Measurements from ENCODE around the gene EBI3. TPM values are rescaled to one million over a fixed set of nuclear protein-coding genes. Genes with fewer than 3 reads are reported as not detected.

Gene EBI3
- total RNA-seq, 1 experiment from 2014 or later = 1.5 TPM

GRCh38 chr19:4194353-4194752 is 35.0 kb upstream of the EBI3 start:
- Histone ChIP-seq H3K36me3 (ENCODE audit: insufficient read depth, low read length, poor library complexity, severe bottlenecking) (no peaks in the 10 kb centered on the region), H3K27me3 (replicated peaks; ENCODE audit: insufficient read depth, low read depth, low read length, poor library complexity) (peaks cover 6% of the 10 kb centered on the region), H3K4me3 (ENCODE audit: low read depth, low read length, poor library complexity, severe bottlenecking) (no peak overlapping the region), H3K9me3 (ENCODE audit: low read depth, low read length, poor library complexity, severe bottlenecking) (no peaks in the 10 kb centered on the region), H3K4me1 (ENCODE audit: insufficient read depth, low read length, poor library complexity, severe bottlenecking) (no peaks in the 10 kb centered on the region), H3K27ac (ENCODE audit: low read depth, low read length, poor library complexity, severe bottlenecking) (peak overlapping the region; percentile 59)
- intact Hi-C loops (cut with micrococcal nuclease; ENCODE audit: unreplicated experiment) = no loop called here
- TSS peak; percentile 10 for BruUV-seq (replicated peaks)
- ChIA-PET POLR2A (ENCODE audit: low non-redundant PET) (no interaction called here), CTCF (no interaction called here)
- TF ChIP-seq, protein P1, sequence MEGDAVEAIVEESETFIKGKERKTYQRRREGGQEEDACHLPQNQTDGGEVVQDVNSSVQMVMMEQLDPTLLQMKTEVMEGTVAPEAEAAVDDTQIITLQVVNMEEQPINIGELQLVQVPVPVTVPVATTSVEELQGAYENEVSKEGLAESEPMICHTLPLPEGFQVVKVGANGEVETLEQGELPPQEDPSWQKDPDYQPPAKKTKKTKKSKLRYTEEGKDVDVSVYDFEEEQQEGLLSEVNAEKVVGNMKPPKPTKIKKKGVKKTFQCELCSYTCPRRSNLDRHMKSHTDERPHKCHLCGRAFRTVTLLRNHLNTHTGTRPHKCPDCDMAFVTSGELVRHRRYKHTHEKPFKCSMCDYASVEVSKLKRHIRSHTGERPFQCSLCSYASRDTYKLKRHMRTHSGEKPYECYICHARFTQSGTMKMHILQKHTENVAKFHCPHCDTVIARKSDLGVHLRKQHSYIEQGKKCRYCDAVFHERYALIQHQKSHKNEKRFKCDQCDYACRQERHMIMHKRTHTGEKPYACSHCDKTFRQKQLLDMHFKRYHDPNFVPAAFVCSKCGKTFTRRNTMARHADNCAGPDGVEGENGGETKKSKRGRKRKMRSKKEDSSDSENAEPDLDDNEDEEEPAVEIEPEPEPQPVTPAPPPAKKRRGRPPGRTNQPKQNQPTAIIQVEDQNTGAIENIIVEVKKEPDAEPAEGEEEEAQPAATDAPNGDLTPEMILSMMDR (conservative IDR thresholded peaks at IDR 0.05; ENCODE audit: low read depth, low read length) = no peak
- TF ChIP-seq EZH2 (IDR thresholded peaks at IDR 0.05; ENCODE audit: borderline replicate concordance, low read depth, low read length, poor library complexity, severe bottlenecking) = no peak
- no peak for DNase-seq (ENCODE audit: low spot score)

GRCh38 chr19:4196009-4196408 is 33.3 kb upstream of the EBI3 start:
- no peak for DNase-seq (ENCODE audit: low spot score)
- H3K4me3 ChIP-seq (ENCODE audit: low read depth, low read length, poor library complexity, severe bottlenecking) = no peak overlapping the region
- peaks cover 6% of the 10 kb centered on the region for H3K27me3 ChIP-seq (replicated peaks; ENCODE audit: insufficient read depth, low read depth, low read length, poor library complexity)
- POLR2A ChIA-PET (ENCODE audit: low non-redundant PET) = no interaction called here
- H3K4me1 ChIP-seq (ENCODE audit: insufficient read depth, low read length, poor library complexity, severe bottlenecking) = no peaks in the 10 kb centered on the region
- H3K27ac ChIP-seq (ENCODE audit: low read depth, low read length, poor library complexity, severe bottlenecking) = no peak overlapping the region
- no peaks in the 10 kb centered on the region for H3K36me3 ChIP-seq (ENCODE audit: insufficient read depth, low read length, poor library complexity, severe bottlenecking)
- TF ChIP-seq, protein P1 (conservative IDR thresholded peaks at IDR 0.05; ENCODE audit: low read depth, low read length) = no peak
- no peak for TF ChIP-seq EZH2 (IDR thresholded peaks at IDR 0.05; ENCODE audit: borderline replicate concordance, low read depth, low read length, poor library complexity, severe bottlenecking)
- CTCF ChIA-PET = interaction anchor here (0.5 kb wide), 1 partner anchor 55 kb away, joined by 7 read pairs; no protein-coding TSS in a partner anchor
- intact Hi-C loops (cut with micrococcal nuclease; ENCODE audit: unreplicated experiment) = no loop called here
- H3K9me3 ChIP-seq (ENCODE audit: low read depth, low read length, poor library complexity, severe bottlenecking) = no peaks in the 10 kb centered on the region
- BruUV-seq (replicated peaks) = no TSS peak

GRCh38 chr19:4196587-4197148 is 32.7 kb upstream of the EBI3 start:
- Histone ChIP-seq H3K9me3 (ENCODE audit: low read depth, low read length, poor library complexity, severe bottlenecking) (no peaks in the 10 kb centered on the region), H3K27ac (ENCODE audit: low read depth, low read length, poor library complexity, severe bottlenecking) (no peak overlapping the region), H3K36me3 (ENCODE audit: insufficient read depth, low read length, poor library complexity, severe bottlenecking) (no peaks in the 10 kb centered on the region), H3K4me3 (ENCODE audit: low read depth, low read length, poor library complexity, severe bottlenecking) (no peak overlapping the region), H3K27me3 (replicated peaks; ENCODE audit: insufficient read depth, low read depth, low read length, poor library complexity) (peaks cover 6% of the 10 kb centered on the region), H3K4me1 (ENCODE audit: insufficient read depth, low read length, poor library complexity, severe bottlenecking) (no peaks in the 10 kb centered on the region)
- BruUV-seq (replicated peaks) = no TSS peak
- ChIA-PET POLR2A (ENCODE audit: low non-redundant PET) (no interaction called here), CTCF (interaction anchor here (0.5 kb wide), 1 partner anchor 56 kb away, joined by 7 read pairs; no protein-coding TSS in a partner anchor)
- TF ChIP-seq, protein P1 (conservative IDR thresholded peaks at IDR 0.05; ENCODE audit: low read depth, low read length) = no peak
- TF ChIP-seq EZH2 (IDR thresholded peaks at IDR 0.05; ENCODE audit: borderline replicate concordance, low read depth, low read length, poor library complexity, severe bottlenecking) = no peak
- intact Hi-C loops (cut with micrococcal nuclease; ENCODE audit: unreplicated experiment) = no loop called here
- DNase-seq (ENCODE audit: low spot score) = no peak
